AG10803 (cell line): ENCODE results near the gene STPG1.
A peak's percentile ranks its signal among the peaks of the same experiment; 100 is the strongest.
"Not testable (repeated sequence)": the region's sequence is repeated elsewhere in the genome, so short reads cannot be mapped to it uniquely, and the experiment has no call there.

Experiments used
- DNase-seq: peaks from one replicate; pipeline ENCODE4 v3.0.0; 2010; ENCODE audit warnings: low read depth
- H3K4me3 ChIP-seq: 2 replicates; pipeline ENCODE4 v1.5.1; 2011; ENCODE audit warnings: mild to moderate bottlenecking, low read length, control low read depth
- TF ChIP-seq, protein P1 (sequence below): conservative IDR thresholded peaks from 2 replicates; pipeline ENCODE4 v1.5.1; 2011; ENCODE audit warnings: mild to moderate bottlenecking, low read length, control low read depth, inconsistent platforms

Gene STPG1

DNA sequence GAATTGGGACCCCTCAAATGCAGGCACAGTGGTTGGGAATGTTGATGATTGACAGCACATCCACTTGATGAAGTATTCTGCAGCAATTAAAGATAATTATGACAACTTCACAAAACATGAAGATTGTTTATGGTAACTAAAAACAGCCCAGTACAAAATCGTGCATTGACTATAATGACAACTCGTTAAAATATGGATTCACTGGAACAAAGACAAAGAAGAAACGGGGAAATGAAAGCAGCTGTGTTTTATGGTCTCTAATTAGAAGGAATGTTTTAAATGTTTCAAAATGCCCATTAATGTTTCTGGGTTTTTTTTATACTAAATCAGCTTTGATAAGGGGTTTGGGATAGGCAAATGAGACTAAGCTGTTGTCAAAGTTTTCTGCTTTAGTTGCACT is 38.2 kb upstream of the STPG1 start:
- no peak overlapping the region for H3K4me3 ChIP-seq
- no peak for DNase-seq
- TF ChIP-seq, protein P1, sequence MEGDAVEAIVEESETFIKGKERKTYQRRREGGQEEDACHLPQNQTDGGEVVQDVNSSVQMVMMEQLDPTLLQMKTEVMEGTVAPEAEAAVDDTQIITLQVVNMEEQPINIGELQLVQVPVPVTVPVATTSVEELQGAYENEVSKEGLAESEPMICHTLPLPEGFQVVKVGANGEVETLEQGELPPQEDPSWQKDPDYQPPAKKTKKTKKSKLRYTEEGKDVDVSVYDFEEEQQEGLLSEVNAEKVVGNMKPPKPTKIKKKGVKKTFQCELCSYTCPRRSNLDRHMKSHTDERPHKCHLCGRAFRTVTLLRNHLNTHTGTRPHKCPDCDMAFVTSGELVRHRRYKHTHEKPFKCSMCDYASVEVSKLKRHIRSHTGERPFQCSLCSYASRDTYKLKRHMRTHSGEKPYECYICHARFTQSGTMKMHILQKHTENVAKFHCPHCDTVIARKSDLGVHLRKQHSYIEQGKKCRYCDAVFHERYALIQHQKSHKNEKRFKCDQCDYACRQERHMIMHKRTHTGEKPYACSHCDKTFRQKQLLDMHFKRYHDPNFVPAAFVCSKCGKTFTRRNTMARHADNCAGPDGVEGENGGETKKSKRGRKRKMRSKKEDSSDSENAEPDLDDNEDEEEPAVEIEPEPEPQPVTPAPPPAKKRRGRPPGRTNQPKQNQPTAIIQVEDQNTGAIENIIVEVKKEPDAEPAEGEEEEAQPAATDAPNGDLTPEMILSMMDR = no peak

DNA sequence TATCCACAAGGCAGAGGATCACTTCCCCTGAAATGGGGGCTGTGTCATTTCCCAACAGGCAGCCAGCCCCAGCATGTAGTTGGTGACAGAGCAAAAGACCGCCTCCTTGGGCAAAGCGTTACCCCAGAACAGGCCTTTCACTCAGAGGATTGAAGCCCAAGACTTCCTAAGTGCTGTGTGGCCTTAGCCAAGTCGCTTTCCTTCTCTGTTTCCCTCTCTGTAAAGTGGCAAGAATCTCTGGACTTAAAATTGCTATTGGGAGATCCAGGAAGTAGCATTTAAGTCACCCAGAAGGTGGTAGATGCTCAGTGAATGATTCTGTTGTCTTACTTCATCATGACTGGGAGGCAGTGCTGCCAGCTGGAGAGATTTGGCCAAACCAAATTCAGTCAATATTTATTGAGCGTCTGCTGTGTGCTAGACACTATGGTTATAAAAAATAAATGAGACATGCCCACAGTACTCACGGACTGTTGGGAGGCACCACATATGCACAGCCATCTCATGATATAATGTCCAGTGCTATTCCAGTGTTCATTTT is 37.3 kb upstream of the STPG1 start:
- TF ChIP-seq, protein P1 = no peak

DNA sequence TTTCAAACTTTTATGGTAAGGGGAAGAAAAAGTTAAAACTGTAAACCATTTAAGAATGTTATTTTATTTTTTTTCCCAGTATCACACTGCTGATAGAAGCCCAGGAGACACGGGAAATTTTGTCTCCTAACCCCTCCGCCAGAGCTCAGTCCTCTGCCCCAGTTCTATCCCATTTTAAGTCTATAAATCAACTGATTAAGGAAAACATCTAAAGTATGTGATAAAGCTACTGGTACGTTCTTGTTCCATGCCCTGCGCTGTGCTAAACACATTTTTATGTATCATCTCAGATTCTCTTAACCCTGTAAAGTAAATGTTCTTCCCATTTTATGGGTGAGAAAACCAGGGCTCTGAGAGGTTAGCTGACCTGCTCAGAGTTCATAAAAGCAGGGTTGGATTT is 36.7 kb upstream of the STPG1 start:
- TF ChIP-seq, protein P1 = no peak
- H3K4me3 ChIP-seq = no peak overlapping the region

More for the DNA sequence above, 37.3 kb upstream of the STPG1 start:
- H3K4me3 ChIP-seq = no peak overlapping the region
- DNase-seq = no peak

DNA sequence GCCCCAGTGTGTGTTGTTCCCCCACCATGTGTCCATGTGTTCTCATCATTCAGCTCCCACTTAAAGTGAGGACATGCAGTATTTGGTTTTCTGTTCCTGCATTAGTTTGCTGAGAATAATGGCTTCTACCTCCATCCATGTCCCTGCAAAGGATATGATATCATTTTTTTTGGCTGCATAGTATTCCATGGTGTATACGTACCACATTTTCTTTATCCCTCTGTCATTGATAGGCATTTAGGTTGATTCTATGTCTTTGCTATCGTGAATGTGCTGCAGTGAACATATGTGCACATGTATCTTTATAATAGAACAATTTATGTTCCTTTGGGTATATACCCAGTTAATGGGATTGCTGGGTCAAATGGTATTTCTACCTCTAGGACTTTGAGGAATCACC is 32.9 kb upstream of the STPG1 start:
- not testable (repeated sequence) for DNase-seq, H3K4me3 ChIP-seq

More for the DNA sequence above, 36.7 kb upstream of the STPG1 start:
- no peak for DNase-seq

DNA sequence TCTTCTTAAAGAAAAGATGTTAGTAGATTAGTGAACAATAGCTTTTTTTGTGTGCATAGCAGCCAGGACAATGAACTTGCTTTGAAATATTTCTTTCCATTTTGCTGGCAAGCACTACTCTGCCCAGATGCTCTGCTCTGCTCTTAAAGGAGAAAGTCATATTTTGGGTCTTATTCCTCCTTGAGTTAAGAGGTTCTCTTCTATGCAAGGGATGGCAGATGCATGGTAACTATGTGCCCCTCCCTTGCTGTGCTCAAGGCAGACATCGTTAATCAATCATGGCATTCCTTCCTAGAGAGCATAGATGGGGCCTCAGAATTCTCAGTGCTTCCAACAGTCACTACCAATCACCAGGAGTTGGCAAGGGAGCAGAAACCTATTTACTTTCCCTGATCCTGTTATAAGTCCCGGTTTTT is 29.7 kb upstream of the STPG1 start:
- DNase-seq = peak; percentile 70
- TF ChIP-seq, protein P1 = no peak
- no peak overlapping the region for H3K4me3 ChIP-seq

DNA sequence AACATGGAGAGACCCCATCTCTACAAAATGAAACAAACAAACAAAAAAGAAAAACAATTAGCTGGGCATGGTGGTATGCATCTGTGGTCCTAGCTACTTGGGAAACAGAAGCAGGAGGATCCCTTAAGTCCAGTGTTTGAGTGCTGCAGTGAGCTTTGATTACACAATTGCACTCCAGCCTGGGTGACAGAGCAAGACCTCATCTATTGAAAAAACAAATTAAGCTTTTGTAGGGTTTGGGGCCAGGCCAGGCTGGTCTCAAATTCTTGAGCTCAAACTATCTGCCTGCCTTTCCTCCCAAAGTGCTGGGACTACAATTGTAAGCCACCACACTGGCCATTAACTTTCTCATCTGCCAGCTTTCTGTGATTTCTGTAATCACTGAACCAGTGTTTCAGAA is 29.2 kb upstream of the STPG1 start:
- H3K4me3 ChIP-seq = no peak overlapping the region
- TF ChIP-seq, protein P1 = no peak
- DNase-seq = peak; percentile 60

DNA sequence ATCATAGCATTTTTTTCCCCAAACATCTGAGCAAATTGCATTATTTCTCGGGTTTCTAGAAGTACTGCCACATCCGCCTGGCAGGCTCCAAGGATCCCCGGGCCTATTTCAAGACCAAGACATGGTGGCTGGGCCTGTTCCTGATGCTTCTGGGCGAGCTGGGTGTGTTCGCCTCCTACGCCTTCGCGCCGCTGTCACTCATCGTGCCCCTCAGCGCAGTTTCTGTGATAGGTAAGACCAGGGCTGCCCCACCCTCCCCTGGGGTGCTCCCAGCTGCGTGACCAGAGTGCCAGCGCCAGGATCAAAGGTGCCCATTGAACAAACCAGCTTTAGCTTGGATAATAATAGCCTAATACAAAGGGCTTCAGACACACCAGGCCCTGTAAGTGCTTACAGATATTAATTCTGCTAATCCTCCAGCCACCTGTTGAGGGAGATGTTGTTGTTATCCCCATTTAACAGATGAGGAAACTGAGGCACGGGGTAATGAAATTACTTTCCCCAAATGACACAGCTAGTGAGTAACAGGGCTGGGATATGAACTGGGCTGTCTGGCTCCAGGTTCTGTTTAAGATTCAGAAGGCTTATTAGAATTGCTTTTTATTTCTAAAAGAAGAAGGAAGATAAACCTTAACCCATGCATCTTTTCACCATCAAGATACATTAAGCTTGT is 28.6 kb upstream of the STPG1 start:
- DNase-seq = no peak
- TF ChIP-seq, protein P1 = no peak
- no peak overlapping the region for H3K4me3 ChIP-seq
